ENCODE data around the gene C10orf95. TPM values are rescaled to one million over a fixed set of nuclear protein-coding genes. Genes with fewer than 3 reads are reported as not detected.

C10orf95 gene
- total RNA-seq, 1 donor from 2014 or later, result 5.7 TPM

DNA sequence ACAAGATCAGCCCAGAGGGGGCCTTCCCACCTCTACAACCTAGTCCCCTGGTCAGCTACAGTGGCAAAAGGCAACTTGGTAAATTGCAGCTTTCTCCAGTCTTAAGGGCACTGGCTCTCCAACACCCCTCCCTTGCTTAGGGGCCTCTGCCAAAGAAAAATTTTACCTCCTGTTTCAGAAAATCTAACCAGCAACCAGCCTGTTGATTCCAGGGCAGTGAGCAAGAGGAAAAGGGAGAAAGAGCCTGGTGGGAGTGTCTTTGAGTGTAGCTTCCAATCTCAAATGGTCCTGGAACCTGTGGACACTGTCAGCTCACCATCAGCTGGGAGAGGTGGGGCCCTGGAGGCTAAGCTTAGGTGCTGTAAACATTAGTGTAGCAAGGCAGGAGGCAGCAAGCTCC lies 28.3 kb upstream of the C10orf95 start:
- Histone ChIP-seq H3K9me3 (no peaks in the 10 kb centered on the region), H3K27ac (no peak overlapping the region), H3K36me3 (peaks cover 57% of the 10 kb centered on the region), H3K4me3 (no peak overlapping the region), H3K4me1 (no peaks in the 10 kb centered on the region), H3K27me3 (ENCODE audit: low read depth) (no peaks in the 10 kb centered on the region)
- TF ChIP-seq, protein P1, sequence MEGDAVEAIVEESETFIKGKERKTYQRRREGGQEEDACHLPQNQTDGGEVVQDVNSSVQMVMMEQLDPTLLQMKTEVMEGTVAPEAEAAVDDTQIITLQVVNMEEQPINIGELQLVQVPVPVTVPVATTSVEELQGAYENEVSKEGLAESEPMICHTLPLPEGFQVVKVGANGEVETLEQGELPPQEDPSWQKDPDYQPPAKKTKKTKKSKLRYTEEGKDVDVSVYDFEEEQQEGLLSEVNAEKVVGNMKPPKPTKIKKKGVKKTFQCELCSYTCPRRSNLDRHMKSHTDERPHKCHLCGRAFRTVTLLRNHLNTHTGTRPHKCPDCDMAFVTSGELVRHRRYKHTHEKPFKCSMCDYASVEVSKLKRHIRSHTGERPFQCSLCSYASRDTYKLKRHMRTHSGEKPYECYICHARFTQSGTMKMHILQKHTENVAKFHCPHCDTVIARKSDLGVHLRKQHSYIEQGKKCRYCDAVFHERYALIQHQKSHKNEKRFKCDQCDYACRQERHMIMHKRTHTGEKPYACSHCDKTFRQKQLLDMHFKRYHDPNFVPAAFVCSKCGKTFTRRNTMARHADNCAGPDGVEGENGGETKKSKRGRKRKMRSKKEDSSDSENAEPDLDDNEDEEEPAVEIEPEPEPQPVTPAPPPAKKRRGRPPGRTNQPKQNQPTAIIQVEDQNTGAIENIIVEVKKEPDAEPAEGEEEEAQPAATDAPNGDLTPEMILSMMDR (IDR thresholded peaks at IDR 0.05), result no peak
- ATAC-seq, result no peak
- no peak for DNase-seq
- intact Hi-C loops (cut with DNase I), result no loop called here

DNA sequence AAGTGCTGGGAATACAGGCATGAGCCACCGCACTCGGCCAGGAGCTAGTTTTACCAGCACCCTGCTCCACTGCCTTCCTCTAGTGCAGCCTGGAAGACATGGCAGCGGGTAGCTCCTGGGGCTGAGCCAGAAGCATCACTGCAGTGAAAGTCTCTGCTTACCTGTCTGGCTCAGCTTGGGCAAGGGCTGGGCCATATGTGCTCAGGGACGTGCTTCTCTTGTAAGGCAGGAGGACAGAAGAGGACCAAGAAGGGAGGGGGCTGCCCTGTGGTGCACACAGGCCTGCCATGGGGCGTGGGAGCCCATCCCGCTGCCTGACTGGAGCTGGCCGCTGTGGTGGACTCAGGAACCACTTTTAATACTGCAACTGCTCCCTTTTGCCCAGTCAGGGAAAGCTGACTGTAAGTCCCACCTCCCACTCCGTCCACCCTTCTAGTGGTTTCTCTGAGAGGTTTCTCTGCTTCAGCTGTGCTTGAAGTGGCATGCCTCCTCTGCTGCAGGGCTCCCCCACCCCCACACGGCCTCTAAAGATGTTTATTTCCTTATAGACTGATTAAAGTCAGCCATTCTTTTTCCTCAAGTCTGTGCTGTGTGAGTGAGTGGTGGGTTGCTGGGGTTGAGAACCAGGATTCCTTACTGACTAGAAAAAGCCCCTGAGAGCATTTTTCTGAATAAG lies 25.3 kb upstream of the C10orf95 start:
- no peaks in the 10 kb centered on the region for H3K27me3 ChIP-seq (ENCODE audit: low read depth)
- TF ChIP-seq, protein P1 (IDR thresholded peaks at IDR 0.05), result no peak
- peak overlapping the region; percentile 31 for H3K27ac ChIP-seq
- DNase-seq, result peak; percentile 72
- intact Hi-C loops (cut with DNase I), result no loop called here
- H3K36me3 ChIP-seq, result peaks cover 44% of the 10 kb centered on the region
- H3K4me3 ChIP-seq, result no peak overlapping the region
- no peaks in the 10 kb centered on the region for H3K4me1 ChIP-seq
- H3K9me3 ChIP-seq, result no peaks in the 10 kb centered on the region
- peak; percentile 69 to 80 for ATAC-seq

DNA sequence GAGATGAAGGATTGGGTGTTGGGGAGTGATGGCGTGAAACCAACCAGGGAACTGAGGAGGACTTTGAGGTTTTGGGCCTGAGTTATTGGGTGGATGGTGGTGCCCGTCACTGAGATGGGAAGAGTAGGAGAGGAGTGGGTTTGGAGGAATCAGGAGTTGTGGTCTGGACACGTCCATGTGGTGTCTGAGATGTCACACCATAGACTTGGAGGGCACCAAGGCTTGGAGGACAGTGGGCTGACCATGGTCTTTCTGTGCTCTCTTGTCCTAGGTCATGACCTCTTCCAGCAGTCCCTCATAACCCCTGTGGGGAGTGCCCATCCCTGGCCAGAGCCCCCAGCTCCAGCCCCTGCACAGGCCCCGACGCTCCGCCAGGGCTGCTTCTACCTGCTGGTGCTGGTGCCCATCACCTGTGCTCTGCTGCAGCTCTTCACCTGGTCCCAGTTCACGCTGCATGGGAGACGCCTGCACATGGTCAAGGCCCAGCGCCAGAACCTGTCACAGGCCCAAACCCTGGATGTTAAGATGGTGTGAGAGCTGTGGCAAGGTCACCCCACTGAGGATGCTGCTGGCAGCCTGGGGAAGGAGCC lies 24.2 kb upstream of the C10orf95 start:
- Histone ChIP-seq H3K4me1 (no peaks in the 10 kb centered on the region), H3K4me3 (no peak overlapping the region), H3K27ac (no peak overlapping the region), H3K27me3 (ENCODE audit: low read depth) (no peaks in the 10 kb centered on the region), H3K36me3 (peaks cover 43% of the 10 kb centered on the region), H3K9me3 (no peaks in the 10 kb centered on the region)
- no peak for DNase-seq
- TF ChIP-seq, protein P1 (IDR thresholded peaks at IDR 0.05), result no peak
- ATAC-seq, result no peak
- intact Hi-C loops (cut with DNase I), result no loop called here

DNA sequence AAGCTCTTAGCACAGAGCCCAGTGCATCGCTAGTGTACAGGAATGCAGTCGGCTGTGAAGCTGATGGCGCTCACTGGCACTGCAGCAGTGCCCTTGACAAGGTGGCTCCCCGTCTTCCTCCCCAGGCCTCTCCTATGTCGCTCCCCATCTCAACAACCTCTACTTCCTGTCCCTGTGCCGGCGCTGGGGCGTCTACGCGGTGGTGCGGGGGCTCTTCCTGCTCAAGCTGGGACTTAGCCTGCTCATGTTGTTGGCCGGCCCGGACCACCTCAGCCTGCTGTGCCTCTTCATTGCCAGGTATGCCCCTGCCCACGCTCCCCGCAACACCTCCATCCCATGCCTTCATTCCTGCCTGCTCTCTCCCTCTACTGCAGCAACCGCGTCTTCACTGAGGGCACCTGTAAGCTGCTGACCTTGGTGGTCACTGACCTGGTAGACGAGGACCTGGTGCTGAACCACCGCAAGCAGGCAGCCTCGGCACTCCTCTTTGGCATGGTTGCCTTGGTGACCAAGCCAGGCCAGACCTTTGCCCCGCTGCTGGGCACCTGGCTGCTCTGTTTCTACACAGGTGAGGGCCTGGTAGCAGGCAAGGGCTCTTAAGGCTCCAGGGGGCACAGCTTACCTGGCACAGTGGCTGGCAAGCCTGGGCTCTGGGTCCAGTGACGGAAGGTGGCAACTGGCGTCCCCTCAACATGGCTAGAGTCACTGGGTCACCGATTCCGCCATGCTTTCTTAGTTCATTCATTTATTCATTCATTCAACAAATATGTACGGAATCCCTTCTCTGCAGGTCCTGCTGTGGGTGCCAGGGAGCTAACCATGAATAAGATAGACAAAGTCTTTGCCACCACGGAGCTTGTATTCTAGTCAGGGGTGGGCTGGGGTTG lies 22.3 kb upstream of the C10orf95 start:
- intact Hi-C loops (cut with DNase I), result no loop called here
- peaks cover 12% of the 10 kb centered on the region for H3K4me1 ChIP-seq
- H3K36me3 ChIP-seq, result peaks cover 34% of the 10 kb centered on the region
- no peak overlapping the region for H3K4me3 ChIP-seq
- H3K9me3 ChIP-seq, result no peaks in the 10 kb centered on the region
- ATAC-seq, result no peak
- H3K27ac ChIP-seq, result no peak overlapping the region
- no peaks in the 10 kb centered on the region for H3K27me3 ChIP-seq (ENCODE audit: low read depth)
- no peak for DNase-seq
- TF ChIP-seq, protein P1 (IDR thresholded peaks at IDR 0.05), result no peak

DNA sequence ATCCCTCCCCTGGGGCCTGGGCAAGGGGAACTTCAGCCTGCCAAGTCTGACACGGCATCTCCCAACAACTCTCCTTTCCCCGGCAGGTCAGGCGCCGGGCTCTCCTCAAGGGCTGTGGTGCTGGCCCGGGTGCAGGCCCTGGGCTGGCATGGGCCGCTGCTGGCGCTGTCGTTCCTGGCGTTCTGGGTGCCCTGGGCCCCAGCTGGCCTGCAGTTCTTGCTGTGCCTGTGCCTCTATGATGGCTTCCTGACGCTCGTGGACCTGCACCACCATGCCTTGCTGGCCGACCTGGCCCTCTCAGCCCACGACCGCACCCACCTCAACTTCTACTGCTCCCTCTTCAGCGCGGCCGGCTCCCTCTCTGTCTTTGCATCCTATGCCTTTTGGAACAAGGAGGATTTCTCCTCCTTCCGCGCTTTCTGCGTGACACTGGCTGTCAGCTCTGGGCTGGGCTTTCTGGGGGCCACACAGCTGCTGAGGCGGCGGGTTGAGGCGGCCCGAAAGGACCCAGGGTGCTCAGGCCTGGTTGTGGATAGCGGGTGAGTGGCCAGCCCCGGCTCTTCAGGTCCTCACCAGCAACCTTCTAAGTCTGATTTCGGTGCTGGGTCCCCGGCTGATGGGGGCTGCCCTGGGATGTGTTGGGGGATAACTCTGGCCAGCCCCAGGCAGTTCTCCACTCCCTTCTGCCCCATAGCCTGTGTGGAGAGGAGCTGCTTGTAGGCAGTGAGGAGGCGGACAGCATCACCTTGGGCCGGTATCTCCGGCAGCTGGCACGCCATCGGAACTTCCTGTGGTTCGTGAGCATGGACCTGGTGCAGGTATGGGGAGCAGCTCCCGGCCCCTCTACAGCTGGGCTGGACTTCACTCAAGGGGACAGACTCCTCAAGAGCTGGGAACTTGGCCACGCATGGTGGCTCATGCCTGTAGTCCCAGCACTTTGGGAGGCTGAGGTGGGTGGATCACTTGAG lies 19.5 kb upstream of the C10orf95 start:
- DNase-seq (no peak), ATAC-seq (no peak)
- Histone ChIP-seq H3K4me1 (peaks cover 22% of the 10 kb centered on the region), H3K4me3 (no peak overlapping the region), H3K9me3 (no peaks in the 10 kb centered on the region), H3K27ac (no peak overlapping the region), H3K36me3 (peaks cover 34% of the 10 kb centered on the region), H3K27me3 (ENCODE audit: low read depth) (no peaks in the 10 kb centered on the region)
- TF ChIP-seq, protein P1 (IDR thresholded peaks at IDR 0.05), result no peak
- intact Hi-C loops (cut with DNase I), result no loop called here

All from lower lobe of right lung (tissue), 2 donors.